GM19025 (cell line): Measurements from ENCODE around the gene RTN4RL1.

Experiments used
- ATAC-seq: cut with Tn5 transposase; IDR thresholded peaks from one replicate; pipeline ENCODE4 v1.9.1; 2021; ENCODE audit warnings: mild to moderate bottlenecking, low read depth, moderate library complexity; ENCODE audit not compliant: unreplicated experiment

The RTN4RL1 gene

GRCh38 chr17:2025220-2025621 is at the start of gene RTN4RL1:
Gene RTN4RL1 (minus strand): TSS chr17:2025334. CDS start chr17:2024865, 469 bp downstream.
- ATAC-seq = no peak

DNA sequence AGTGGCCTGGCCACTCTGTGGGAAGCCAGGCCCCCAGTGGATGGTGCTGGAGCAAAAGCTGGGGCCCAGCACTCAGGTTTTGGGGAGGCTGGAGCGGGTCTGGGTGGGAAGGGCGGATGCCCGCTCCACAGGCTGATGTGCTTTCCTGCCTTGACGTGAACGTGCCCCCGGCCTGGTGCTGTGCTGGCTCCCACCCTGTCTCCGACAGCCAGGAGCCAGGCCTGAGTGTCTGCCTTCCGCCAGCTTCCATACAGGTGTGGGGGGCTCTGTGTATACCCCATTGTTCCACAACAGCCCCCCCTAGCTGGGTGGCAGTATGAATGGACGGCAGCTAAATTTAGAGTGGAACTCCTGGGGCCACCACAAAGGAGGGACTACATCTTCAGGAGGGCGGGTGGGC is 49.8 kb upstream of the RTN4RL1 start:
- ATAC-seq = no peak

- ATAC-seq = no peak
Observed at GRCh38 chr17:2071455-2072281, 46.5 kb upstream of the RTN4RL1 start.

DNA sequence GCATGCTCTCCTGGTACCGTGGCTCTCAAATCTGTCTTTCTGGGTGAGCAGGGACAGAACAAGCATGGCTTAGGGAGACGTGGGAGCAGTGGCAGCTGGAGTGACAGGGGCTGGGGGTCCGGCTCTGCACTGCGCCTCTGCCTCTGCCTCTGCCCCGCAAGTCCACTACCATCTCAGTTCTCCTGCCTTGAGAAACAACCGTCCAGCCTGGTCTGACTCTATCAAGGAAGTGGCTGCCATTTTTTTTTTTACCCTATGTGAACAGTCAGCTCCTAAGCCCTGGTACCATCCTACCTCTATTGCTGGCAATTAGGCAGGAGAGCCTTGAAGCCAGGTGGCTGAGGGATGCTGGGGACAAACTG is 45.9 kb upstream of the RTN4RL1 start:
- ATAC-seq = no peak

DNA sequence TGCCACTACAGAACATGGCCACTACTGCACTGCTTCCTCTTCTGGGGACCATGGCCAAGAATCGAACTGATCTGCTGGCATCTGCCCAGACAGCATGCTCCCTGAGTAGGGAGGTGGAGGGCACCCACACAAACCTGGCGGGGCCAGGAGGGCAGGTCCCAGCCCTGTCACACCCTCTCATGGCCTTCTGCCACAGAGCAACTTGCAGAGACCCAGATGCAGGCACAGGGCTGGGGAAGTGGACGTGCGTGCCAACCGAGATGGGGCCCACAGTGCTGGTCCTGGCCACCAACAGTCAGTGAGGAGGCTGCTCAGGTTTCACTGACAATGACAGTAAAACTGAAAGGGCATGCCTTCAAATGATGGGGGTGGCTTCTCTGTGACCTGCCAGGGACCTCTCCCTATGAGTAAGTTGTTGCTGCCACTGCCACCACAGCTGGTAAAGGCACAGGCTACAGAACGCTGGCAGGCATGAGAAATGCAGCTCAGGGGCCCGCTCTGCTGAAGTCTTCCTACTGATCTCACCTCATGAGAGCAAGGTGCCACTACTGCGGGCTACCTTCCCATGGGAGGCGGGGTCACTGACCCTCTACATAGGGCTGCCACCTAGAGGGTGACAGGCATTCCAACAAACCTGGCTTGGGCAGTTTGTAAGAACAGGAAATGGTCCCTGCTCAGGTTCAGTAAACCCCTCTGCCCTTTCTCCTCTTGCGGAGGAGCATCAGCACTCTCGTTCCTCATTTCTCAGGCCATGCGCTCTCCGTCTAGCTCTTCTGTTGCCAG is 45.3 kb upstream of the RTN4RL1 start:
- ATAC-seq = peak; percentile 87

GRCh38 chr17:2068519-2069051 is 43.5 kb upstream of the RTN4RL1 start:
- no peak for ATAC-seq

- no peak for ATAC-seq
Observed at GRCh38 chr17:2068031-2068518, 42.9 kb upstream of the RTN4RL1 start.

DNA sequence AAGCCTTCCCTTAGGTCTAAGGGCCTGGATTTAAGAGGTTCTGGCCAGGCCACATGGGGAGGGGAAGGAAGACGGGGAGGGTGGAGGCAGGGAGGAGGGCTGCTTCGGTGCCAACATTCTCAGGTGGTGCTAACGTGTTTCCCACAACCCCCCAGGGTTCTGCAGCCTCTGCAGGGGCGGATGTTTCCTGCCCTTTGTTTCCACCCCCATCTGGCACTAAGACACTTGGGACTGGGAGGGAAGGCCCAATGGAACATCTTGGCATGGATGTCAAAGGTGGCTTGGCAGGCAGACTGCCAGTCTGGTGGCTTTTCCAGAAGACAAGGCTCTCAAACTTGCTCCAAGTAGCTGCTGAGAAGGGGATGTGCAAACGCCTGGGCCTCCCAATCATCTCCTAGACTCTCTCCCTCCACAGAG is 42.5 kb upstream of the RTN4RL1 start:
- ATAC-seq = no peak

GRCh38 chr17:2067048-2067561 is 42.0 kb upstream of the RTN4RL1 start:
- no peak for ATAC-seq

GRCh38 chr17:2065949-2066400 is 40.8 kb upstream of the RTN4RL1 start:
- no peak for ATAC-seq

DNA sequence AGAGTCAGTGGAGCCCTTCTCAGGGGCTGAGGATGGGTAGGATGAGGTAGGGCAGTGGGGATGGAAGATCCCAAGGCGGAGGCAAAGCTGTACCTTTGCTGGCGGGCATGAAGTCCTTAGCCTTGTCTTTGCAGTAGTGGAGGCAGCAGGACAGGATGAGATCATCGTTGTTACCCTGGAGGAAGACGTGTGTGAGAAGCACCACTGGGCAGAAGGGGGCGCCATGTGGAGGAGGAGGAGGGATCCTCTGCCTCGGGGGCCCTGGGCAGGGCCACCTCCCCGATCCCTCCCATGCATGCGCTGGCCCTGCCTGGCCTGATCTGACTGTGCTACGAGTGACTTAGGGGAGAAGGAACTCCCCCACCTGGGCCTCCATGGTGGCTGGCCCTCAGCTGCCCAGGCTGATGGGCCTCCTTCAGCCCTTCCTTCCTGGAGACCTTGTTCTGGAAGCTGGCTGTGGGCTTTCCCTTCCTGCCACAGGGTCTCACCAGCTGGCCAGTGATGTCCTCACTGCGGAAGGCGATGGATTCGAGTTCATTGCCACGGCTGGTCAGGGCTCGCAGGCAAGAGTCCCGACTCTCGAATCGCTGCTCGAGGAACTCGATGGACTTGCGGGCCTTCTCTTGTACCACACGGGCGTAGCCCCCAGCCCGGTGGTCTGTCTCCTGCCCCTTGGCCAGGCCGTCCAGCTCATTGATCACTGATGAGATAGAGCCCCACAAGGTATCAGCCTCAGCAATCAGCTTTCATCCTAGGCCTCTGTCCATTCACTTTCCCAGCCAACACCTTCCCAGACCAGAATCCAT is 40.0 kb upstream of the RTN4RL1 start:
- ATAC-seq = no peak

- no peak for ATAC-seq
Observed at GRCh38 chr17:2064520-2064971, 39.4 kb upstream of the RTN4RL1 start.

GRCh38 chr17:2064147-2064489 is 39.0 kb upstream of the RTN4RL1 start:
- ATAC-seq = no peak

- ATAC-seq = no peak
Observed at GRCh38 chr17:2063261-2064146, 38.4 kb upstream of the RTN4RL1 start.

- ATAC-seq = no peak
Observed at GRCh38 chr17:2062571-2063183, 37.5 kb upstream of the RTN4RL1 start.

- ATAC-seq = no peak
Observed at GRCh38 chr17:2061441-2061958, 36.4 kb upstream of the RTN4RL1 start.

GRCh38 chr17:2060681-2061440 is 35.7 kb upstream of the RTN4RL1 start:
- no peak for ATAC-seq

GRCh38 chr17:2060385-2060658 is 35.2 kb upstream of the RTN4RL1 start:
- ATAC-seq = no peak
